ENCODE results near the gene RPSA. TPM values are rescaled to one million over a fixed set of nuclear protein-coding genes. Genes with fewer than 3 reads are reported as not detected.

The RPSA gene
- total and polyA plus RNA-seq, 9 of the 15 experiments (the other 6 are each of a cell fraction or from before 2014, with no cell fraction given), result 2,290 to 4,272 (median 2,730) TPM

GRCh38 chr3:39426312-39426711 lies 19.8 kb downstream of the RPSA start:
- 5% methylated on average over 1 of the region's 1 CpG for WGBS (ENCODE audit: insufficient coverage, low coverage, missing lambda C conversion rate)
- ChIA-PET CTCF (ENCODE audit: low intra/inter-chr PET ratio) (no interaction called here), POLR2A (interaction anchor here (1.1 to 4.4 kb wide), 3 partner anchors 12 to 19 kb away, joined by 3 to 30 read pairs (median 4); no protein-coding TSS in a partner anchor)
- ATAC-seq (no peak), DNase-seq (ENCODE audit: extremely low read depth in 1 of 4, low spot score in 3 of 4) (no peak), FAIRE-seq (no peak)
- H3K27me3 ChIP-seq (ENCODE audit: control insufficient read depth in 2 of 2, insufficient read depth in 2 of 2, low read length in 2 of 2), result peaks cover 24 to 27% of the 10 kb centered on the region in 2 experiments
- no peaks in the 10 kb centered on the region for H3K36me3 ChIP-seq (ENCODE audit: control insufficient read depth, insufficient read depth, low read length)
- H3K4me2 ChIP-seq (ENCODE audit: insufficient read depth, low read length), result no peak overlapping the region
- intact Hi-C loops (cut with micrococcal nuclease) (no loop called here), in situ Hi-C loops (cut with MboI) (no loop called here)
- no peaks in the 10 kb centered on the region for H3K79me2 ChIP-seq (ENCODE audit: control insufficient read depth, insufficient read depth, low read length)
- H2AFZ ChIP-seq (ENCODE audit: low read depth, low read length), result no peak overlapping the region
- no peaks in the 10 kb centered on the region for H3K9me3 ChIP-seq (replicated peaks; ENCODE audit: control insufficient read depth, insufficient read depth, low read depth, low read length)
- no peaks in the 10 kb centered on the region for H3K9me1 ChIP-seq (ENCODE audit: control insufficient read depth, insufficient read depth, low read length)
- no peak overlapping the region for H3K4me3 ChIP-seq
- H3K4me1 ChIP-seq (replicated peaks in 1 of 2; ENCODE audit: control insufficient read depth in 2 of 2, insufficient read depth in 2 of 2, low read length in 2 of 2), result peaks cover 0 to 4% of the 10 kb centered on the region in 2 experiments; a peak in 2 of 5 replicates
- H4K20me1 ChIP-seq (replicated peaks; ENCODE audit: control insufficient read depth, insufficient read depth, low read length), result no peaks in the 10 kb centered on the region
- H3K9ac ChIP-seq (ENCODE audit: insufficient read depth in 1 of 2, low read depth in 2 of 2, low read length in 2 of 2), result no peak overlapping the region
- no TSS peak for BruUV-seq (replicated peaks)
- no peak overlapping the region for H3K27ac ChIP-seq (ENCODE audit: extremely low read depth, low read depth, low read length)
- no peak for TF ChIP-seq CHAMP1 (IDR thresholded peaks at IDR 0.05)
- TF ChIP-seq OTX1 (CRISPR knock-in tag; IDR thresholded peaks at IDR 0.05), result no peak
- no peak for TF ChIP-seq CXXC5 (CRISPR knock-in tag; IDR thresholded peaks at IDR 0.05)
- TF ChIP-seq EWSR1 (IDR thresholded peaks at IDR 0.05; ENCODE audit: borderline replicate concordance, low read depth, partially characterized antibody), result no peak
- TF ChIP-seq HNRNPK (IDR thresholded peaks at IDR 0.05; ENCODE audit: low read depth, low read length, poor library complexity, severe bottlenecking), result no peak
- no peak for TF ChIP-seq ZKSCAN3 (CRISPR knock-in tag; IDR thresholded peaks at IDR 0.05)
- no peak for TF ChIP-seq HIVEP1 (CRISPR knock-in tag; IDR thresholded peaks at IDR 0.05)
- TF ChIP-seq, protein P1, sequence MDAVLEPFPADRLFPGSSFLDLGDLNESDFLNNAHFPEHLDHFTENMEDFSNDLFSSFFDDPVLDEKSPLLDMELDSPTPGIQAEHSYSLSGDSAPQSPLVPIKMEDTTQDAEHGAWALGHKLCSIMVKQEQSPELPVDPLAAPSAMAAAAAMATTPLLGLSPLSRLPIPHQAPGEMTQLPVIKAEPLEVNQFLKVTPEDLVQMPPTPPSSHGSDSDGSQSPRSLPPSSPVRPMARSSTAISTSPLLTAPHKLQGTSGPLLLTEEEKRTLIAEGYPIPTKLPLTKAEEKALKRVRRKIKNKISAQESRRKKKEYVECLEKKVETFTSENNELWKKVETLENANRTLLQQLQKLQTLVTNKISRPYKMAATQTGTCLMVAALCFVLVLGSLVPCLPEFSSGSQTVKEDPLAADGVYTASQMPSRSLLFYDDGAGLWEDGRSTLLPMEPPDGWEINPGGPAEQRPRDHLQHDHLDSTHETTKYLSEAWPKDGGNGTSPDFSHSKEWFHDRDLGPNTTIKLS (IDR thresholded peaks at IDR 0.05; ENCODE audit: borderline replicate concordance, low read depth), result no peak
- no peak for TF ChIP-seq PRMT5 (CRISPR knock-in tag; IDR thresholded peaks at IDR 0.05)
- TF ChIP-seq SIN3B (IDR thresholded peaks at IDR 0.05; ENCODE audit: low read depth), result no peak
- no peak for TF ChIP-seq PCBP2 (IDR thresholded peaks at IDR 0.05; ENCODE audit: low read depth, low read length, poor library complexity, severe bottlenecking)
- no peak for TF ChIP-seq RREB1 (CRISPR knock-in tag; IDR thresholded peaks at IDR 0.05)
- no peak for TF ChIP-seq MAZ (CRISPR knock-in tag; conservative IDR thresholded peaks at IDR 0.05 in 1 of 2, IDR thresholded peaks at IDR 0.05 in 1 of 2)
- no peak for TF ChIP-seq TCF7 (IDR thresholded peaks at IDR 0.05; ENCODE audit: borderline replicate concordance)
